A549 (cell line): Measurements from ENCODE around the gene OLFM3. TPM values are rescaled to one million over a fixed set of nuclear protein-coding genes. Genes with fewer than 3 reads are reported as not detected.

Experiments
- ATAC-seq, 2 experiments: fragments of 200-7000 bp in 1 of 2; fragments of >200 bp in 1 of 2; cut with Nextera tagmentation in 1 of 2; cut with Tn5 transposase in 1 of 2; 3 replicates each; pipeline versions ENCODE4 v1.8.0 to v1.9.1; 2018 to 2020; ENCODE audit warnings: mild to moderate bottlenecking in 1 of 2, moderate library complexity in 1 of 2
- CTCF ChIA-PET: fragments of 300-600 bp; sonication (Branson Sonifier 250); formaldehyde crosslinking; extraction: SDS; loops from one replicate; lab custom pipeline; 2021; ENCODE audit warnings: antibody characterized with exemption, inconsistent platforms; lab: Yijun Ruan, JAX
- POLR2A ChIA-PET: fragments of 350-600 bp; formaldehyde crosslinking; extraction: SDS; loops from one replicate; lab custom pipeline; 2021; ENCODE audit warnings: antibody characterized with exemption, inconsistent platforms; lab: Yijun Ruan, JAX
- DNase-seq, 2 experiments: peaks; one replicate each; pipeline versions ENCODE4 v3.0.0 to v3.0.0-alpha.2; 2011 to 2016; ENCODE audit warnings: low read depth in 1 of 2, low spot score in 1 of 2
- FAIRE-seq: peaks from 2 replicates; lab custom pipeline; 2011; peaks lifted over from hg19 to GRCh38; lab: Jason Lieb, UNC
- H3K27ac ChIP-seq, 2 experiments: fragments of >200 bp; sonication (Bioruptor Twin); formaldehyde crosslinking; 3 replicates each; pipeline ENCODE4 v1.5.1; 2016 to 2017
- H3K4me1 ChIP-seq: fragments of >200 bp; sonication (Bioruptor Twin); formaldehyde crosslinking; 3 replicates; pipeline ENCODE4 v1.6.1; 2016
- H3K4me2 ChIP-seq: fragments of >200 bp; sonication (Bioruptor Twin); formaldehyde crosslinking; 3 replicates; pipeline ENCODE4 v1.6.1; 2016
- H3K4me3 ChIP-seq: fragments of >200 bp; sonication (Bioruptor Twin); formaldehyde crosslinking; 3 replicates; pipeline ENCODE4 v1.5.1; 2016
- H3K9me3 ChIP-seq: fragments of >200 bp; sonication (Bioruptor Twin); formaldehyde crosslinking; 3 replicates; pipeline ENCODE4 v1.6.1; 2016
- BHLHE40 ChIP-seq: IDR thresholded peaks from 2 replicates; pipeline ENCODE4 v1.6.1; 2012; ENCODE audit warnings: low read depth, low read length, inconsistent platforms
- CBX2 ChIP-seq: fragments of 200-600 bp; sonication (generic); IDR thresholded peaks from 2 replicates; pipeline ENCODE4 v1.6.1; 2016; ENCODE audit warnings: low read depth, mild to moderate bottlenecking, borderline replicate concordance
- EHF ChIP-seq: fragments of 250-450 bp; sonication (Bioruptor Pico); IDR thresholded peaks from 2 replicates; pipeline ENCODE4 v1.5.0; 2020; ENCODE audit warnings: mild to moderate bottlenecking
- ESRRA ChIP-seq: fragments of 150-350 bp; IDR thresholded peaks from 2 replicates; pipeline ENCODE4 v1.6.1; 2014; ENCODE audit warnings: mild to moderate bottlenecking, low read length, borderline replicate concordance
- FOSL2 ChIP-seq, 2 experiments: fragments of 450-650 bp in 1 of 2; fragments of >200 bp in 1 of 2; sonication (Bioruptor Twin) in 1 of 2; formaldehyde crosslinking; IDR thresholded peaks; 2 replicates each; pipeline versions ENCODE4 v1.5.0 to v1.6.1; 2016 to 2020; ENCODE audit warnings: mild to moderate bottlenecking in 1 of 2, moderate library complexity in 1 of 2
- HDAC2 ChIP-seq: fragments of 200-600 bp; sonication (generic); IDR thresholded peaks from 2 replicates; pipeline ENCODE4 v1.6.1; 2016
- HEYL ChIP-seq: fragments of 250-450 bp; sonication (Bioruptor Pico); IDR thresholded peaks from 2 replicates; pipeline ENCODE4 v1.8.0; 2021; ENCODE audit warnings: mild to moderate bottlenecking, moderate library complexity
- HOXB5 ChIP-seq: fragments of 250-450 bp; sonication (Bioruptor Pico); IDR thresholded peaks from 2 replicates; pipeline ENCODE4 v1.5.0; 2020; ENCODE audit warnings: mild to moderate bottlenecking, moderate library complexity
- JUNB ChIP-seq: fragments of >200 bp; sonication (Bioruptor Twin); formaldehyde crosslinking; IDR thresholded peaks from 2 replicates; pipeline ENCODE4 v1.6.1; 2016
- KDM1A ChIP-seq: fragments of 200-600 bp; sonication (generic); IDR thresholded peaks from 2 replicates; pipeline ENCODE4 v1.6.1; 2016; ENCODE audit warnings: low read depth, mild to moderate bottlenecking
- MAFK ChIP-seq: fragments of 450-650 bp; IDR thresholded peaks from 2 replicates; pipeline ENCODE4 v1.6.1; 2014; ENCODE audit not compliant: partially characterized antibody
- MYC ChIP-seq: IDR thresholded peaks from 2 replicates; pipeline ENCODE4 v1.6.1; 2012; ENCODE audit warnings: mild to moderate bottlenecking, inconsistent platforms, low read length, improper control_type of control experiment, borderline replicate concordance
- PHF8 ChIP-seq: fragments of 200-600 bp; sonication (generic); IDR thresholded peaks from 2 replicates; pipeline ENCODE4 v1.6.1; 2016; ENCODE audit warnings: low read depth, mild to moderate bottlenecking, antibody characterized with exemption, moderate library complexity, borderline replicate concordance
- POLR2A ChIP-seq: IDR thresholded peaks from 2 replicates; pipeline ENCODE4 v1.6.1; 2012; ENCODE audit warnings: mild to moderate bottlenecking, low read length
- POLR2AphosphoS2 ChIP-seq: conservative IDR thresholded peaks from 2 replicates; pipeline ENCODE4 v1.6.1; 2012; ENCODE audit warnings: low read length, improper control_type of control experiment, inconsistent platforms
- RAD21 ChIP-seq, 2 experiments: fragments of >200 bp in 1 of 2; sonication (Bioruptor Twin) in 1 of 2; formaldehyde crosslinking in 1 of 2; IDR thresholded peaks in 1 of 2; conservative IDR thresholded peaks in 1 of 2; 2 replicates in 1 of 2; 3 replicates in 1 of 2; pipeline ENCODE4 v1.6.1; 2012 to 2018; ENCODE audit warnings: inconsistent platforms in 1 of 2
- RARB ChIP-seq: fragments of 250-450 bp; sonication (Bioruptor Pico); IDR thresholded peaks from 2 replicates; pipeline ENCODE4 v1.8.0; 2021; ENCODE audit warnings: mild to moderate bottlenecking, moderate library complexity
- RFX5 ChIP-seq: fragments of 450-650 bp; IDR thresholded peaks from 2 replicates; pipeline ENCODE4 v1.7.1; 2014; ENCODE audit warnings: antibody characterized with exemption, mild to moderate bottlenecking, moderate library complexity
- SREBF2 ChIP-seq: fragments of 450-650 bp; IDR thresholded peaks from 2 replicates; pipeline ENCODE4 v1.6.1; 2014; ENCODE audit warnings: mild to moderate bottlenecking, moderate library complexity
- TFCP2L1 ChIP-seq: fragments of 250-450 bp; sonication (Bioruptor Pico); IDR thresholded peaks from 2 replicates; pipeline ENCODE4 v1.5.0; 2021; ENCODE audit warnings: mild to moderate bottlenecking
- WGBS: methylation state at CpG from one replicate; pipeline ENCODE4 v1.1.6; 2017; ENCODE audit errors: missing lambda C conversion rate; 5-methylcytosine and 5-hydroxymethylcytosine counted together
- polyA plus RNA-seq, 4 experiments: library from polyadenylated mRNA; depleted of rRNA in 3 of 4; stranded (reverse); fragments of >200 nt; fragmentation: RNase III in 1 of 4; extraction: RNeasy Plus Mini Kit Qiagen cat#74134 plus additional on column Dnase treatment in 1 of 4; gene quantifications; 2 replicates in 3 of 4; 3 replicates in 1 of 4; pipeline ENCODE4 v1.2.3, GENCODE V29; 2011 to 2017
- TF ChIP-seq, protein P1 (sequence below): fragments of 450-650 bp; IDR thresholded peaks from 2 replicates; pipeline ENCODE4 v1.6.1; 2014; ENCODE audit warnings: antibody characterized with exemption
- TF ChIP-seq, protein P2 (sequence below): fragments of 200-600 bp; sonication (generic); IDR thresholded peaks from 2 replicates; pipeline ENCODE4 v1.6.1; 2016; ENCODE audit warnings: antibody characterized with exemption, mild to moderate bottlenecking, moderate library complexity
- TF ChIP-seq, protein P3 (sequence below): fragments of >200 bp; sonication (Bioruptor Twin); formaldehyde crosslinking; IDR thresholded peaks from 2 replicates; pipeline ENCODE4 v1.6.1; 2016
- TF ChIP-seq, protein P4 (sequence below): IDR thresholded peaks from 2 replicates; pipeline ENCODE4 v1.6.1; 2012; ENCODE audit warnings: low read depth, borderline replicate concordance

Gene OLFM3
- polyA plus RNA-seq, 2 of the 4 experiments (the other 2 are of a cell fraction): not detected

DNA sequence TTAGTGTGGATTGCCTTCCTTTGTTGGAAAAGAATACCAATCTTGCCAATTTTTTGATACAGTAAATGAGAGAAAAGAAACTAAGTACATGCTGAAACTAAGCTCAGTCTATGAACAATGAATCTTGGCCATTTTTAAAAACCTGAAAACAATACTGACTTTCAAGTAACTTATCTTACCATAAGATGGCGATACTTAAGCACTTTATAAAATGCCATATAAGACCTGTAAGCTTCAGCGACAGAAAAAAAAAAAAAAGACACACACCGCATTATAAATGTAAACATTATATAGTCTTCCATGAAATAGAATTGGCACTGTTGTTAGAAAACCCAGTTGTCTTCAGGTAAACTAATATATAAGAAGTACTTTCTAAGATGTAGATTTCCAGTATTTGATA is 3.0 kb downstream of the OLFM3 start:
- POLR2A ChIA-PET: no interaction called here
- FAIRE-seq (no peak), DNase-seq (peak in 1 of 2 experiments; percentile 3), ATAC-seq (no peak)
- H3K4me3 ChIP-seq: no peak overlapping the region
- H3K27ac ChIP-seq: no peak overlapping the region
- H3K9me3 ChIP-seq: no peaks in the 10 kb centered on the region
- H3K4me1 ChIP-seq: no peaks in the 10 kb centered on the region
- WGBS: 2% methylated on average over 3 of the region's 3 CpGs
- H3K4me2 ChIP-seq: no peak overlapping the region
- CTCF ChIA-PET: interaction anchor here (1.1 kb wide), 1 partner anchor 99 kb away, joined by 3 read pairs; no protein-coding TSS in a partner anchor
- TF ChIP-seq RARB (CRISPR knock-in tag) (no peak), MYC (no peak), TFCP2L1 (CRISPR knock-in tag) (no peak), RAD21 (conservative IDR thresholded peaks at IDR 0.05 in 1 of 2, IDR thresholded peaks at IDR 0.05 in 1 of 2) (no peak), POLR2AphosphoS2 (no peak), HEYL (no peak), ESRRA (no peak), RFX5 (no peak)
- TF ChIP-seq, protein P1, sequence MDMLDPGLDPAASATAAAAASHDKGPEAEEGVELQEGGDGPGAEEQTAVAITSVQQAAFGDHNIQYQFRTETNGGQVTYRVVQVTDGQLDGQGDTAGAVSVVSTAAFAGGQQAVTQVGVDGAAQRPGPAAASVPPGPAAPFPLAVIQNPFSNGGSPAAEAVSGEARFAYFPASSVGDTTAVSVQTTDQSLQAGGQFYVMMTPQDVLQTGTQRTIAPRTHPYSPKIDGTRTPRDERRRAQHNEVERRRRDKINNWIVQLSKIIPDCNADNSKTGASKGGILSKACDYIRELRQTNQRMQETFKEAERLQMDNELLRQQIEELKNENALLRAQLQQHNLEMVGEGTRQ: no peak
- TF ChIP-seq, protein P2, sequence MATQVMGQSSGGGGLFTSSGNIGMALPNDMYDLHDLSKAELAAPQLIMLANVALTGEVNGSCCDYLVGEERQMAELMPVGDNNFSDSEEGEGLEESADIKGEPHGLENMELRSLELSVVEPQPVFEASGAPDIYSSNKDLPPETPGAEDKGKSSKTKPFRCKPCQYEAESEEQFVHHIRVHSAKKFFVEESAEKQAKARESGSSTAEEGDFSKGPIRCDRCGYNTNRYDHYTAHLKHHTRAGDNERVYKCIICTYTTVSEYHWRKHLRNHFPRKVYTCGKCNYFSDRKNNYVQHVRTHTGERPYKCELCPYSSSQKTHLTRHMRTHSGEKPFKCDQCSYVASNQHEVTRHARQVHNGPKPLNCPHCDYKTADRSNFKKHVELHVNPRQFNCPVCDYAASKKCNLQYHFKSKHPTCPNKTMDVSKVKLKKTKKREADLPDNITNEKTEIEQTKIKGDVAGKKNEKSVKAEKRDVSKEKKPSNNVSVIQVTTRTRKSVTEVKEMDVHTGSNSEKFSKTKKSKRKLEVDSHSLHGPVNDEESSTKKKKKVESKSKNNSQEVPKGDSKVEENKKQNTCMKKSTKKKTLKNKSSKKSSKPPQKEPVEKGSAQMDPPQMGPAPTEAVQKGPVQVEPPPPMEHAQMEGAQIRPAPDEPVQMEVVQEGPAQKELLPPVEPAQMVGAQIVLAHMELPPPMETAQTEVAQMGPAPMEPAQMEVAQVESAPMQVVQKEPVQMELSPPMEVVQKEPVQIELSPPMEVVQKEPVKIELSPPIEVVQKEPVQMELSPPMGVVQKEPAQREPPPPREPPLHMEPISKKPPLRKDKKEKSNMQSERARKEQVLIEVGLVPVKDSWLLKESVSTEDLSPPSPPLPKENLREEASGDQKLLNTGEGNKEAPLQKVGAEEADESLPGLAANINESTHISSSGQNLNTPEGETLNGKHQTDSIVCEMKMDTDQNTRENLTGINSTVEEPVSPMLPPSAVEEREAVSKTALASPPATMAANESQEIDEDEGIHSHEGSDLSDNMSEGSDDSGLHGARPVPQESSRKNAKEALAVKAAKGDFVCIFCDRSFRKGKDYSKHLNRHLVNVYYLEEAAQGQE: no peak

DNA sequence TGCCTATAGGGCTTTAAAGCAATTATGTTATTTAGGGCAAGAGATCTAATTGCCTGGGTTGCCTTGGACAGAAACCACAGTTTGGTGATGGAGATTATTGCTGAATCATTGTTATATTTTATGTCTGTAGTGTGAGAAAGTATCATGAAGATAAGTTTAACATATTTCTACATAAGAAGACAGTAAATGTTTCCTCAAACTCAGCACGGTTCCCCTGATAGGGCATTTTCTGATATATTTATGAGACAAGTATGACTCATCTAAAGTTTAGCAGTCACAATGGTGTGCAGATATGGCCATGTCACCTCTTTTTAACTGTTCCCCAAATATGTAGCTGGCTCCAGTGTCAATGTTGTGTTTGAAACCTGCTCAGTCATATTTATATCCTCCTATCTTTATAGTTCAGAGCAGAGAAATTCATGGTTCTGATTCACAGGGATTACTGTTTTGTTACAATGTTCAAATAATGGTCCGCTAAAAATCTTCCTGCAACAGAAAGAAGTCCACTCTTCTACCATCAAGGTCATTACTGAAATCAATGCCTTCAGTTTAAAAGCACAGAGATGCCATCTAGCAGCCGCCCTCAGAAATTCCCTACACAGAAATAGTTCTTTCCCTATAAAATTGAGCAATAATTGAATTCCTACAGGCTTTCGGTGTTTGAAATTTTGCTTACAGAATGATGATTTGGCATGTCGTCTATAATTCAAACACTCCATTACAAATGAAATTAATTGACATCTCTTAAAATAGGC is 3.7 kb downstream of the OLFM3 start:
- TF ChIP-seq CBX2 (no peak), POLR2A (no peak), RAD21 (conservative IDR thresholded peaks at IDR 0.05 in 1 of 2, IDR thresholded peaks at IDR 0.05 in 1 of 2) (no peak), PHF8 (no peak), KDM1A (no peak), FOSL2 (IDR thresholded peaks at IDR 0.05) (no peak), FOSL2 (CRISPR knock-in tag; IDR thresholded peaks at IDR 0.05) (0 out of 2 replicates have a peak, but pooled peaks have one; percentile 6), MAFK (peak; percentile 22)
- Histone ChIP-seq H3K9me3 (no peaks in the 10 kb centered on the region), H3K4me3 (no peak overlapping the region), H3K27ac (no peak overlapping the region), H3K4me2 (no peak overlapping the region), H3K4me1 (no peaks in the 10 kb centered on the region)
- no peak for ATAC-seq
- 17% methylated on average over 5 of the region's 5 CpGs for WGBS
- CTCF ChIA-PET: no interaction called here
- DNase-seq: no peak
- no peak for FAIRE-seq
- POLR2A ChIA-PET: no interaction called here

DNA sequence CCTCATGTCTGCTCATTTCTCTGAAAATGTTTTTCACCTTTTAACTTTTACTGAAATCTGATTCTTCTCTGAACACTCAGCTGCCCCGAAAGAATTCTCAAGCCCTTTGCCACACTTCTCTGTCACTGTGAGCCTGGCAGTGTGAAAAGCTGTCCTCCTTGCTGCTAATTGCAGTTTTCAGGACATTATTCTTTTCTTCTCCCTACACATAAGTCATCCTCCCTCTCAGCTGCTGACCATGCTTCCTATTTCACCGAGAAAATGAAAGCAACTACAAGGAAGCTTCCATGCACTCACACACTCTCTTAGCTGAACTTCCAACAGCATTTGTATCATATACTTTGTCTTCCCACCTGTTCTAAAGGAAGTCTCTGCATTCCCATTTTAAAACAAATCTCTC is 15.8 kb downstream of the OLFM3 start:
- no peak overlapping the region for H3K27ac ChIP-seq
- H3K4me2 ChIP-seq: no peak overlapping the region
- FAIRE-seq (no peak), ATAC-seq (no peak), DNase-seq (no peak)
- H3K9me3 ChIP-seq: no peaks in the 10 kb centered on the region
- no peaks in the 10 kb centered on the region for H3K4me1 ChIP-seq
- WGBS: 5% methylated on average over 2 of the region's 2 CpGs
- TF ChIP-seq MAFK: no peak
- TF ChIP-seq SREBF2: no peak
- TF ChIP-seq, protein P3, sequence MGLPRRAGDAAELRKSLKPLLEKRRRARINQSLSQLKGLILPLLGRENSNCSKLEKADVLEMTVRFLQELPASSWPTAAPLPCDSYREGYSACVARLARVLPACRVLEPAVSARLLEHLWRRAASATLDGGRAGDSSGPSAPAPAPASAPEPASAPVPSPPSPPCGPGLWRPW: no peak
- TF ChIP-seq BHLHE40: no peak
- TF ChIP-seq HDAC2: no peak
- no peak for TF ChIP-seq EHF (CRISPR knock-in tag)
- TF ChIP-seq, protein P4, sequence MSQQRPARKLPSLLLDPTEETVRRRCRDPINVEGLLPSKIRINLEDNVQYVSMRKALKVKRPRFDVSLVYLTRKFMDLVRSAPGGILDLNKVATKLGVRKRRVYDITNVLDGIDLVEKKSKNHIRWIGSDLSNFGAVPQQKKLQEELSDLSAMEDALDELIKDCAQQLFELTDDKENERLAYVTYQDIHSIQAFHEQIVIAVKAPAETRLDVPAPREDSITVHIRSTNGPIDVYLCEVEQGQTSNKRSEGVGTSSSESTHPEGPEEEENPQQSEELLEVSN: no peak
- TF ChIP-seq HOXB5 (CRISPR knock-in tag): no peak
- no peak for TF ChIP-seq RAD21 (conservative IDR thresholded peaks at IDR 0.05 in 1 of 2, IDR thresholded peaks at IDR 0.05 in 1 of 2)
- no peak for TF ChIP-seq JUNB
- CTCF ChIA-PET: no interaction called here
- no peak overlapping the region for H3K4me3 ChIP-seq
- POLR2A ChIA-PET: no interaction called here
